K562 (cell line): ENCODE data around the gene FITM1. TPM values are rescaled to one million over a fixed set of nuclear protein-coding genes. Genes with fewer than 3 reads are reported as not detected.

Experiments used
- ATAC-seq: fragments of 200-7000 bp; cut with Tn5 transposase; 3 replicates; pipeline ENCODE4 v1.9.1; 2020; ENCODE audit warnings: moderate library complexity
- BruUV-seq: library from RNA; stranded (reverse); fragments of 400-500 nt; replicated peaks from 2 replicates; lab custom pipeline; 2021; lab: Mats Ljungman, UMichigan
- CTCF ChIA-PET: fragments of 300-600 bp; formaldehyde crosslinking; extraction: SDS; loops from one replicate; lab custom pipeline; 2021; ENCODE audit warnings: low intra/inter-chr PET ratio; lab: Yijun Ruan, JAX
- POLR2A ChIA-PET: fragments of 300-600, 350-650 bp; sonication (Branson Sonifier 250); formaldehyde crosslinking; extraction: SDS; loops from one replicate; lab custom pipeline; 2021; ENCODE audit warnings: antibody characterized with exemption, inconsistent platforms; lab: Yijun Ruan, JAX
- DNase-seq, 4 experiments: peaks; one replicate each; pipeline versions ENCODE4 v3.0.0 to v3.0.0-alpha.2; 2011 to 2018; ENCODE audit warnings: low spot score in 3 of 4, mixed read lengths in 3 of 4; ENCODE audit errors: extremely low read depth in 1 of 4
- FAIRE-seq: peaks from 2 replicates; lab custom pipeline; 2011; peaks lifted over from hg19 to GRCh38; lab: Jason Lieb, UNC
- H2AFZ ChIP-seq: 2 replicates; pipeline ENCODE4 v1.6.0; 2011; ENCODE audit warnings: low read depth, low read length, control low read depth, inconsistent platforms
- H3K27ac ChIP-seq: fragments of 200-600 bp; 3 replicates; pipeline ENCODE4 v1.8.0; 2011; ENCODE audit warnings: low read depth, mild to moderate bottlenecking, control low read depth, inconsistent platforms, low read length, moderate library complexity, mixed read lengths; ENCODE audit errors: extremely low read depth
- H3K27me3 ChIP-seq, 2 experiments: fragments of 300-600 bp in 1 of 2; 2 replicates in 1 of 2; 3 replicates in 1 of 2; pipeline versions ENCODE4 v1.6.0 to v1.8.0; 2011; ENCODE audit warnings: inconsistent platforms in 2 of 2, low read length in 2 of 2, mild to moderate bottlenecking in 1 of 2, mixed read lengths in 1 of 2, moderate library complexity in 1 of 2; ENCODE audit not compliant: control insufficient read depth in 2 of 2, insufficient read depth in 2 of 2
- H3K36me3 ChIP-seq: fragments of 300-600 bp; 3 replicates; pipeline ENCODE4 v1.8.0; 2011; ENCODE audit warnings: mild to moderate bottlenecking, low read length, inconsistent platforms; ENCODE audit not compliant: control insufficient read depth, insufficient read depth
- H3K4me1 ChIP-seq, 2 experiments: fragments of 200-600 bp in 1 of 2; replicated peaks in 1 of 2; 2 replicates in 1 of 2; 3 replicates in 1 of 2; pipeline versions ENCODE4 v1.5.1 to v1.8.0; 2011; ENCODE audit warnings: inconsistent platforms in 2 of 2, low read length in 2 of 2, mild to moderate bottlenecking in 1 of 2, mixed read lengths in 1 of 2, moderate library complexity in 1 of 2; ENCODE audit not compliant: control insufficient read depth in 2 of 2, insufficient read depth in 2 of 2
- H3K4me2 ChIP-seq: 2 replicates; pipeline ENCODE4 v1.6.1; 2011; ENCODE audit warnings: low read length, control low read depth, inconsistent platforms, mixed read lengths; ENCODE audit not compliant: insufficient read depth
- H3K4me3 ChIP-seq: fragments of 200-600 bp; sonication (generic), shearing (Covaris generic); 2 replicates; pipeline ENCODE4 v1.5.1; 2016; ENCODE audit warnings: control low read depth, inconsistent platforms
- H3K79me2 ChIP-seq: fragments of 200-600 bp; 3 replicates; pipeline ENCODE4 v1.8.0; 2011; ENCODE audit warnings: low read length, inconsistent platforms; ENCODE audit not compliant: control insufficient read depth, insufficient read depth
- H3K9ac ChIP-seq, 2 experiments: 2 replicates each; pipeline versions ENCODE4 v1.6.0 to v1.6.1; 2011; ENCODE audit warnings: low read depth in 2 of 2, low read length in 2 of 2, control low read depth in 1 of 2, inconsistent platforms in 1 of 2, mild to moderate bottlenecking in 1 of 2, mixed read lengths in 1 of 2; ENCODE audit not compliant: insufficient read depth in 1 of 2
- H3K9me1 ChIP-seq: one replicate; pipeline ENCODE4 v1.6.0; 2011; ENCODE audit warnings: inconsistent platforms, mild to moderate bottlenecking, low read length, moderate library complexity; ENCODE audit not compliant: control insufficient read depth, insufficient read depth
- H3K9me3 ChIP-seq: replicated peaks from 2 replicates; pipeline ENCODE4 v1.5.1; 2011; ENCODE audit warnings: low read depth, low read length, inconsistent platforms; ENCODE audit not compliant: control insufficient read depth, insufficient read depth
- H4K20me1 ChIP-seq: replicated peaks from 2 replicates; pipeline ENCODE4 v1.6.1; 2011; ENCODE audit warnings: low read length, inconsistent platforms, mixed read lengths; ENCODE audit not compliant: control insufficient read depth, insufficient read depth
- HDAC3 ChIP-seq: fragments of 450-650 bp; IDR thresholded peaks from 2 replicates; pipeline ENCODE4 v1.6.1; 2018; ENCODE audit warnings: borderline replicate concordance, mild to moderate bottlenecking, moderate library complexity; ENCODE audit not compliant: partially characterized antibody
- RREB1 ChIP-seq: fragments of 250-450 bp; sonication (Bioruptor Pico); IDR thresholded peaks from 2 replicates; pipeline ENCODE4 v1.4.0; 2020
- TEAD4 ChIP-seq, 2 experiments: sonication (generic) in 1 of 2; formaldehyde crosslinking in 1 of 2; IDR thresholded peaks; 2 replicates each; pipeline versions ENCODE4 v1.6.1 to v1.8.0; 2012 to 2022; ENCODE audit warnings: borderline replicate concordance in 1 of 2, inconsistent platforms in 1 of 2, low read length in 1 of 2, mild to moderate bottlenecking in 1 of 2, missing genetic modification reagents in 1 of 2
- ZC3H8 ChIP-seq: fragments of 450-650 bp; IDR thresholded peaks from 2 replicates; pipeline ENCODE4 v1.6.1; 2017
- ZFP1 ChIP-seq: fragments of 450-650 bp; formaldehyde crosslinking; IDR thresholded peaks from 2 replicates; pipeline ENCODE4 v1.4.0; 2020; ENCODE audit warnings: mild to moderate bottlenecking, mixed read lengths
- WGBS: fragments of 100-300 bp; shearing (Covaris generic); methylation state at CpG from one replicate; pipeline ENCODE4 v1.1.6; 2016; ENCODE audit warnings: low coverage, mixed read lengths; ENCODE audit not compliant: insufficient coverage; ENCODE audit errors: missing lambda C conversion rate; 5-methylcytosine and 5-hydroxymethylcytosine counted together
- in situ Hi-C: fragments of 300-500 bp; cut with MboI; formaldehyde crosslinking; loops from 4 replicates; pipeline ENCODE4 v1.15.0; 2018; ENCODE audit warnings: inconsistent platforms, mixed read lengths
- intact Hi-C: fragments of 100-400 bp; cut with micrococcal nuclease; formaldehyde crosslinking; loops from 2 replicates; pipeline ENCODE4 v1.14.2; 2022
- polyA plus RNA-seq, 8 experiments: library from polyadenylated mRNA; depleted of rRNA in 4 of 8; stranded (reverse) in 5 of 8; unstranded in 3 of 8; fragments of >200 nt; fragmentation: Nextera tagmentation in 2 of 8; fragmentation: Illumina TruSeq in 1 of 8; extraction: Ambion mirVana in 2 of 8; extraction: Trizol in 1 of 8; gene quantifications; 2 replicates each; pipeline versions ENCODE4 v1.2.1 to v1.2.3, GENCODE V29; 2011 to 2014; ENCODE audit warnings: inconsistent platforms in 1 of 8, missing spikeins in 1 of 8
- total RNA-seq, 7 experiments: library from RNA; depleted of rRNA in 6 of 7; stranded (reverse); fragments of >200 nt in 6 of 7; fragmentation: Illumina TruSeq in 2 of 7; extraction: Trizol in 2 of 7; gene quantifications; 2 replicates each; pipeline versions ENCODE4 v1.2.1 to v1.2.3, GENCODE V29; 2011 to 2021; ENCODE audit warnings: low replicate concordance in 1 of 7
- TF ChIP-seq, protein P1 (sequence below): fragments of 450-650 bp; IDR thresholded peaks from 2 replicates; pipeline ENCODE4 v1.6.1; 2014; ENCODE audit warnings: low read depth, mild to moderate bottlenecking, moderate library complexity, borderline replicate concordance
- TF ChIP-seq, protein P2 (sequence below), 2 experiments: fragments of 450-650 bp in 1 of 2; sonication (generic) in 1 of 2; formaldehyde crosslinking; conservative IDR thresholded peaks; 2 replicates each; pipeline versions ENCODE4 v1.4.0 to v1.8.1; 2020 to 2022; ENCODE audit warnings: mild to moderate bottlenecking in 1 of 2, missing genetic modification reagents in 1 of 2

FITM1 gene
- total and polyA plus RNA-seq, 9 of the 15 experiments (the other 6 are each of a cell fraction or from before 2014, with no cell fraction given) = 0.09 to 0.20 TPM; not detected in 7

GRCh38 chr14:24114532-24115421 lies 15.7 kb upstream of the FITM1 start, which contains the start of the genes DCAF11 and NRL:
Gene DCAF11, plus strand, starts transcription at chr14:24114777. Its CDS starts 818 bp downstream, at chr14:24115595.
Gene NRL, minus strand, starts transcription at chr14:24114949. Its CDS starts 32,101 bp downstream, at chr14:24082848.
- Histone ChIP-seq H3K36me3 (peaks cover 36% of the 10 kb centered on the region; the same call in 2 of the 3 replicates), H3K4me1 (peaks cover 10% of the 10 kb centered on the region in 2 experiments; a peak in 4 of 5 replicates), H3K4me3 (peak within 1 kb of the TSS; percentile 51), H3K9ac (peak within 1 kb of the TSS; percentile 89 to 97), H3K9me3 (no peaks in the 10 kb centered on the region), H3K27ac (peak within 1 kb of the TSS; percentile 95), H2AFZ (peak within 1 kb of the TSS; percentile 98), H3K27me3 (no peaks in the 10 kb centered on the region), H4K20me1 (no peaks in the 10 kb centered on the region), H3K79me2 (peaks cover 18% of the 10 kb centered on the region), H3K4me2 (peak within 1 kb of the TSS; percentile 94), H3K9me1 (no peaks in the 10 kb centered on the region)
- FAIRE-seq (peak; percentile 100), DNase-seq (peak; percentile 88 to 97 (median 93)), ATAC-seq (peak; percentile 91)
- in situ Hi-C loops (no loop called here), intact Hi-C loops (loop anchor here (2.0 kb wide), 2 partner anchors 20 to 32 kb away; partner anchors contain the start of genes PCK2, PSME2 and RNF31)
- no TSS peak for BruUV-seq
- ChIA-PET CTCF (interaction anchor here (0.6 kb wide), 1 partner anchor 313 kb away, joined by 3 read pairs; no protein-coding TSS in a partner anchor), POLR2A (interaction anchor here (0.6 to 5.0 kb wide), 24 partner anchors 7 to 1891 kb away, joined by 3 to 38 read pairs (median 4); partner anchors contain the start of genes CHMP4A, DHRS1, EMC9 and NOP9)
- WGBS = under 1% methylated on average over 52 of the region's 65 CpGs
- TF ChIP-seq, protein P1, sequence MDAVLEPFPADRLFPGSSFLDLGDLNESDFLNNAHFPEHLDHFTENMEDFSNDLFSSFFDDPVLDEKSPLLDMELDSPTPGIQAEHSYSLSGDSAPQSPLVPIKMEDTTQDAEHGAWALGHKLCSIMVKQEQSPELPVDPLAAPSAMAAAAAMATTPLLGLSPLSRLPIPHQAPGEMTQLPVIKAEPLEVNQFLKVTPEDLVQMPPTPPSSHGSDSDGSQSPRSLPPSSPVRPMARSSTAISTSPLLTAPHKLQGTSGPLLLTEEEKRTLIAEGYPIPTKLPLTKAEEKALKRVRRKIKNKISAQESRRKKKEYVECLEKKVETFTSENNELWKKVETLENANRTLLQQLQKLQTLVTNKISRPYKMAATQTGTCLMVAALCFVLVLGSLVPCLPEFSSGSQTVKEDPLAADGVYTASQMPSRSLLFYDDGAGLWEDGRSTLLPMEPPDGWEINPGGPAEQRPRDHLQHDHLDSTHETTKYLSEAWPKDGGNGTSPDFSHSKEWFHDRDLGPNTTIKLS = peak; percentile 79
- TF ChIP-seq HDAC3 (peak; percentile 84), ZFP1 (no peak), ZC3H8 (no peak), RREB1 (no peak), TEAD4 (IDR thresholded peaks at IDR 0.05; ENCODE audit: low read length) (0 out of 2 replicates have a peak, but pooled peaks have one; percentile 5), TEAD4 (CRISPR knock-in tag; IDR thresholded peaks at IDR 0.05; ENCODE audit: borderline replicate concordance) (no peak)
- TF ChIP-seq, protein P2, sequence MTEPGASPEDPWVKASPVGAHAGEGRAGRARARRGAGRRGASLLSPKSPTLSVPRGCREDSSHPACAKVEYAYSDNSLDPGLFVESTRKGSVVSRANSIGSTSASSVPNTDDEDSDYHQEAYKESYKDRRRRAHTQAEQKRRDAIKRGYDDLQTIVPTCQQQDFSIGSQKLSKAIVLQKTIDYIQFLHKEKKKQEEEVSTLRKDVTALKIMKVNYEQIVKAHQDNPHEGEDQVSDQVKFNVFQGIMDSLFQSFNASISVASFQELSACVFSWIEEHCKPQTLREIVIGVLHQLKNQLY (CRISPR knock-in tag; conservative IDR thresholded peaks at IDR 0.05) = no peak
